Superior temporal gyrus (tissue), 1 donor: ENCODE results near the gene PCCA.
"Not testable (repeated sequence)": the region's sequence is repeated elsewhere in the genome, so short reads cannot be mapped to it uniquely, and the experiment has no call there.

Experiments
- DNase-seq: peaks from one replicate; pipeline ENCODE4 v3.0.0-alpha.2; 2016; ENCODE audit errors: extremely low spot score

PCCA gene

GRCh38 chr13:100096526-100096925 lies 7.6 kb downstream of the PCCA start:
- DNase-seq = no peak

GRCh38 chr13:100097821-100098220 lies 8.9 kb downstream of the PCCA start:
- DNase-seq = no peak

GRCh38 chr13:100098445-100099116 lies 9.7 kb downstream of the PCCA start:
- DNase-seq = no peak

- DNase-seq = not testable (repeated sequence)
Measured at GRCh38 chr13:100099117-100099445, 10.2 kb downstream of the PCCA start.

GRCh38 chr13:100100115-100100879 lies 11.4 kb downstream of the PCCA start:
- DNase-seq = peak; percentile 51

GRCh38 chr13:100102042-100102441 lies 13.1 kb downstream of the PCCA start:
- no peak for DNase-seq

- no peak for DNase-seq
Measured at GRCh38 chr13:100106005-100106404, 17.1 kb downstream of the PCCA start.

GRCh38 chr13:100106705-100107104 lies 17.8 kb downstream of the PCCA start:
- DNase-seq = no peak

- DNase-seq = no peak
Measured at GRCh38 chr13:100108913-100109507, 20.1 kb downstream of the PCCA start.

- no peak for DNase-seq
Measured at GRCh38 chr13:100110269-100110668, 21.4 kb downstream of the PCCA start.

- DNase-seq = no peak
Measured at GRCh38 chr13:100112186-100112838, 23.4 kb downstream of the PCCA start.

- no peak for DNase-seq
Measured at GRCh38 chr13:100115693-100116254, 26.9 kb downstream of the PCCA start.

GRCh38 chr13:100124265-100124664 lies 35.4 kb downstream of the PCCA start:
- DNase-seq = no peak

GRCh38 chr13:100125946-100126345 lies 37.1 kb downstream of the PCCA start:
- no peak for DNase-seq

- DNase-seq = no peak
Measured at GRCh38 chr13:100128373-100128772, 39.5 kb downstream of the PCCA start.

- no peak for DNase-seq
Measured at GRCh38 chr13:100128838-100129237, 39.9 kb downstream of the PCCA start.

GRCh38 chr13:100129605-100130004 lies 40.7 kb downstream of the PCCA start:
- no peak for DNase-seq

GRCh38 chr13:100130092-100130491 lies 41.2 kb downstream of the PCCA start:
- DNase-seq = no peak

- DNase-seq = no peak
Measured at GRCh38 chr13:100130930-100131511, 42.1 kb downstream of the PCCA start.

GRCh38 chr13:100131863-100132574 lies 43.1 kb downstream of the PCCA start:
- no peak for DNase-seq

GRCh38 chr13:100138859-100139491 lies 50.1 kb downstream of the PCCA start:
- DNase-seq = no peak
